ENCODE data around the gene QKI.

- TF ChIP-seq TCF12 (IDR thresholded peaks at IDR 0.05; ENCODE audit: low read depth) (no peak), CEBPB (IDR thresholded peaks at IDR 0.05) (no peak), EP300 (IDR thresholded peaks at IDR 0.05; ENCODE audit: borderline replicate concordance) (no peak), EGR1 (IDR thresholded peaks at IDR 0.05) (no peak)
These were observed 54.2 kb downstream of the QKI start for GRCh38 chr6:163468738-163469137.
